ENCODE results near the gene OR10G8. TPM values are rescaled to one million over a fixed set of nuclear protein-coding genes. Genes with fewer than 3 reads are reported as not detected.

Gene OR10G8
- total RNA-seq, 2 donors from 2014 or later: 0.57 TPM; not detected in 1

DNA sequence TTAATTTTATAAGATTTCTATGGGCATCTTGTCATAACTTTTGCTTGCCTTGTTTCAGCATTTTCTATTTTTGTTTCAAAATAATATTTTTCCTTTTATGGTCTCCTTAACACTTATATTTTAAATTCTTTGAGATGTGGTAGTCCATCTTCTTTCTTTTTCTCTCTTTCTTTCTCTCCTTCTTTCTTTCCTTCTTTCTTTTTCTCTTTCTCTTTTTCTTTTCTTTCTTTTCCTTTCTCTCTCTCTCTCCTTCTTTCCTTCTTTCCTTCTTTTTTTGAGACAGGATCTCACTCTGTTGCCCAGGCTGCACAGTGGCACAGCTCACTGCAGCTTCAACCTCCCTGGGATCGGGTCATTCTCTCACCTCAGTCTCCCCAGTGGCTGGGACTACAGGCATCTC, 50.7 kb downstream of the OR10G8 start:
- TF ChIP-seq POLR2AphosphoS5 (IDR thresholded peaks at IDR 0.05) (no peak), POLR2A (IDR thresholded peaks at IDR 0.05) (no peak), CTCF (IDR thresholded peaks at IDR 0.05) (no peak)
- Histone ChIP-seq H3K27ac (no peak overlapping the region), H3K36me3 (no peaks in the 10 kb centered on the region), H3K9me3 (no peaks in the 10 kb centered on the region), H3K4me3 (no peak overlapping the region), H3K4me1 (replicated peaks) (no peaks in the 10 kb centered on the region), H3K27me3 (replicated peaks; ENCODE audit: insufficient read depth) (no peaks in the 10 kb centered on the region)
- intact Hi-C loops (cut with DNase I): loop anchor here (10.0 kb wide), 1 partner anchor 518 kb away; no protein-coding TSS in a partner anchor
- WGBS: 94% methylated on average over 1 of the region's 1 CpG
- DNase-seq (ENCODE audit: low spot score): no peak

GRCh38 chr11:124078591-124078990, 52.0 kb downstream of the OR10G8 start:
- intact Hi-C loops (cut with DNase I): loop anchor here (10.0 kb wide), 1 partner anchor 516 kb away; no protein-coding TSS in a partner anchor
- Histone ChIP-seq H3K27me3 (replicated peaks; ENCODE audit: insufficient read depth) (no peaks in the 10 kb centered on the region), H3K27ac (no peak overlapping the region), H3K4me3 (no peak overlapping the region), H3K36me3 (no peaks in the 10 kb centered on the region), H3K9me3 (no peaks in the 10 kb centered on the region), H3K4me1 (replicated peaks) (no peaks in the 10 kb centered on the region)
- WGBS: 71% methylated on average over 2 of the region's 2 CpGs
- DNase-seq (ENCODE audit: low spot score): no peak
- TF ChIP-seq CTCF (IDR thresholded peaks at IDR 0.05) (no peak), POLR2AphosphoS5 (IDR thresholded peaks at IDR 0.05) (no peak)

- Histone ChIP-seq H3K36me3 (no peaks in the 10 kb centered on the region), H3K27me3 (replicated peaks; ENCODE audit: insufficient read depth) (no peaks in the 10 kb centered on the region), H3K4me3 (no peak overlapping the region), H3K9me3 (no peaks in the 10 kb centered on the region), H3K27ac (no peak overlapping the region), H3K4me1 (replicated peaks) (no peaks in the 10 kb centered on the region)
- TF ChIP-seq POLR2A (IDR thresholded peaks at IDR 0.05): no peak
- no peak for TF ChIP-seq CTCF (IDR thresholded peaks at IDR 0.05)
- TF ChIP-seq POLR2AphosphoS5 (IDR thresholded peaks at IDR 0.05): no peak
- intact Hi-C loops (cut with DNase I): loop anchor here (10.0 kb wide), 1 partner anchor 515 kb away; no protein-coding TSS in a partner anchor
- DNase-seq (ENCODE audit: low spot score): no peak
- 58% methylated on average over 8 of the region's 8 CpGs for WGBS
These were observed 53.2 kb downstream of the OR10G8 start for GRCh38 chr11:124079631-124080326.

Other genes starting within 250 kb of the OR10G8 start
- not detected for gene OR6M1, start 220.4 kb upstream of the OR10G8 start, total RNA-seq
- gene TMEM225, start 141.1 kb upstream of the OR10G8 start, total RNA-seq: 1 to 10 TPM in 1 of 2 donors, not detected in 1; 1.2 TPM
- 1 to 10 TPM in 1 of 2 donors, not detected in 1; 1.5 TPM for gene OR8D4, start 124.6 kb upstream of the OR10G8 start, total RNA-seq
- gene OR4D5, start 87.2 kb upstream of the OR10G8 start, total RNA-seq: not detected
- gene OR6T1, start 83.0 kb upstream of the OR10G8 start, total RNA-seq: not detected
- gene OR10S1, start 49.0 kb upstream of the OR10G8 start, total RNA-seq: not detected
- not detected for gene OR10G6, start 31.6 kb upstream of the OR10G8 start, total RNA-seq
- under 1 TPM in 1 of 2 donors, not detected in 1; 0.40 TPM for gene OR10G4, start 13.8 kb upstream of the OR10G8 start, total RNA-seq
- not detected for gene OR10G9, start 3.8 kb upstream of the OR10G8 start, total RNA-seq
- not detected for gene OR10G7, start 14.5 kb downstream of the OR10G8 start, total RNA-seq
- gene VWA5A, start 88.7 kb downstream of the OR10G8 start, total RNA-seq: 10 to 100 TPM; 23.3 to 28.9 TPM
- not detected for gene OR10D3, start 156.5 kb downstream of the OR10G8 start, total RNA-seq
- not detected for gene OR8G1, start 214.3 kb downstream of the OR10G8 start, total RNA-seq
- 1 to 10 TPM in 1 of 2 donors, not detected in 1; 3.0 TPM for gene OR8G5, start 229.6 kb downstream of the OR10G8 start, total RNA-seq

All from prostate gland (tissue), 2 donors.